Measurements from ENCODE around the gene CTSC. TPM values are rescaled to one million over a fixed set of nuclear protein-coding genes. Genes with fewer than 3 reads are reported as not detected.

Gene CTSC
- total RNA-seq, 2 donors from 2014 or later = 15.5 to 33.6 TPM

DNA sequence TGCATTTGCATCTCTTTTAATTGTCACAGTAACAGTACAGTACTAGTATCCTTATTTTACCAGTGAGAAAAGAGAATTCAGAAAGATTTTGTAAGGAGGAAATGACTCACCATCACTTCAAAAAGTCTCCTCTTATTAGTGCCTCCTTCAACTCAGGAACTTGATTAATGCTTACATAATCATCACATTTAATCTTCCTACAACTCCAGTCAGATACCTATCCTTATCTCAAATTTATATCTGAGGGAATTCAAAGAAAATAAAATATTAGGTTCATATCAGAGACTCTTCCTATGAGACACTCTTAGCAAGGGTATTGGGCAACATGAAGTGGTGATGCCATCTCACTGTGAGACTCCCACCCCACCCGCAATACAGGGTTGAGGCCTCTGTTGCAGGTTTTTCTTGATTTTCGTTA, 26.1 kb upstream of the CTSC start:
- TF ChIP-seq, protein P1, sequence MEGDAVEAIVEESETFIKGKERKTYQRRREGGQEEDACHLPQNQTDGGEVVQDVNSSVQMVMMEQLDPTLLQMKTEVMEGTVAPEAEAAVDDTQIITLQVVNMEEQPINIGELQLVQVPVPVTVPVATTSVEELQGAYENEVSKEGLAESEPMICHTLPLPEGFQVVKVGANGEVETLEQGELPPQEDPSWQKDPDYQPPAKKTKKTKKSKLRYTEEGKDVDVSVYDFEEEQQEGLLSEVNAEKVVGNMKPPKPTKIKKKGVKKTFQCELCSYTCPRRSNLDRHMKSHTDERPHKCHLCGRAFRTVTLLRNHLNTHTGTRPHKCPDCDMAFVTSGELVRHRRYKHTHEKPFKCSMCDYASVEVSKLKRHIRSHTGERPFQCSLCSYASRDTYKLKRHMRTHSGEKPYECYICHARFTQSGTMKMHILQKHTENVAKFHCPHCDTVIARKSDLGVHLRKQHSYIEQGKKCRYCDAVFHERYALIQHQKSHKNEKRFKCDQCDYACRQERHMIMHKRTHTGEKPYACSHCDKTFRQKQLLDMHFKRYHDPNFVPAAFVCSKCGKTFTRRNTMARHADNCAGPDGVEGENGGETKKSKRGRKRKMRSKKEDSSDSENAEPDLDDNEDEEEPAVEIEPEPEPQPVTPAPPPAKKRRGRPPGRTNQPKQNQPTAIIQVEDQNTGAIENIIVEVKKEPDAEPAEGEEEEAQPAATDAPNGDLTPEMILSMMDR (IDR thresholded peaks at IDR 0.05) = no peak
- H3K9me3 ChIP-seq = no peaks in the 10 kb centered on the region
- DNase-seq (ENCODE audit: low spot score) = no peak

DNA sequence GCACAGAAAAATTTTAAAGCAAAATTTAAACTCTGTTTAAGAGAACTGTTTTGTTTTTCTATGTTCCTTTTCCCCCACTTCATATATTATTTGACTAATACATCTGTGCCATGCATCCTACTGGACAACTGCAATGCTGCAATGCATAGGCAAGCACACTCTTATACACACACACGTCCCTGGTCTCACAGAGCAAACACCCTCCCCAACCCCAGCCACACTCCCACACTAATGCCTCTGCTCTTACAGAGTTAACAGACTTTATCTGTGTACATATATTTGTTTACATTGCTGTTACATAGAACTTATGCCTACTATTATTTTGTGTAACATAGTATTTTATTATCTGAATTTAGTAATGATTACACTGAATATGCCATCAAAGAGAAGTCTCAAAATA, 25.5 kb upstream of the CTSC start:
- no peaks in the 10 kb centered on the region for H3K27me3 ChIP-seq
- no peaks in the 10 kb centered on the region for H3K36me3 ChIP-seq
- TF ChIP-seq, protein P1 (IDR thresholded peaks at IDR 0.05) = no peak
- no peak overlapping the region for H3K4me3 ChIP-seq
- H3K4me1 ChIP-seq = no peaks in the 10 kb centered on the region
- no peak overlapping the region for H3K27ac ChIP-seq
- no peaks in the 10 kb centered on the region for H3K9me3 ChIP-seq
- no peak for DNase-seq (ENCODE audit: low spot score)

More for the DNA sequence above, 26.1 kb upstream of the CTSC start:
- no peak overlapping the region for H3K4me3 ChIP-seq
- no peaks in the 10 kb centered on the region for H3K36me3 ChIP-seq
- H3K27me3 ChIP-seq = no peaks in the 10 kb centered on the region
- no peak overlapping the region for H3K27ac ChIP-seq
- no peaks in the 10 kb centered on the region for H3K4me1 ChIP-seq

DNA sequence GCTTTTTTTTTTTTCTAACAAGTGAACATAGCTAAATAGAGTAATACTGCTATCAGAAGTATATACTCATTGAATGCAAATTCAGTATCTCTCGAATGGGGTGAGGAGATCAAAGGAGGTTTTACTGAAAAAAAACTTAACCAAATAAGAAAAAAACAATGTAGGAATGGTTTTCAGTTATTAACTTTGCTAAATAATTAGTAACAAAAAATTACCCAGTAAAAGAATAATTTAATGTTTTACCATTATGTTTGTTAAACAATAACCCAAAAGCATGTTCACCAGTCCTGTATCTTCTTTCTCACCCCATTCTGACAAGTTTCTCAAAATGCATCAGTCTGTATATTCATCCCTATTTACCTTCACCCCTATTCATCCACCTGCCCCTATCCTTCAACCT, 22.6 kb upstream of the CTSC start:
- H3K27ac ChIP-seq = no peak overlapping the region
- no peaks in the 10 kb centered on the region for H3K4me1 ChIP-seq

DNA sequence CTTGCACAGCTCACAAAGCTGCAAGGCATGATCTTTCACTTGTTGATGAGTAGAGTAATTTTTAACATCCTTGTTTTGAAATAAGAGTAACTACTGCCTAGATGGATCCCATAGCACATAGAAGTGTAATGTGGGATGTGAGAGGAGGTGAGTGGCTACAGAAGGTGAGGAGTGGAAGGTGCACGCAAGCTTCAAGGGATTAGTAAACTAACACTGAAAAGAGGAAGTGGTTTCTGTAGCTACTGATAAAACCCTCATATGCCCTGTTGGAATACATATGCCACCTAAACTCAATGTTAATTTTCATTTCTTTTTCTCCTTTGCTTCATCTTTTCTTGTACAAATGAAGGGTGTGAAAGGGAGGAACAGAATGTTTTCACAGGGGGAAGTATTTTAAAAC, 22.0 kb upstream of the CTSC start:
- TF ChIP-seq, protein P1 (IDR thresholded peaks at IDR 0.05) = no peak
- DNase-seq (ENCODE audit: low spot score) = no peak
- H3K27ac ChIP-seq = no peak overlapping the region
- no peaks in the 10 kb centered on the region for H3K9me3 ChIP-seq
- no peaks in the 10 kb centered on the region for H3K36me3 ChIP-seq
- no peak overlapping the region for H3K4me3 ChIP-seq
- H3K4me1 ChIP-seq = no peaks in the 10 kb centered on the region
- no peaks in the 10 kb centered on the region for H3K27me3 ChIP-seq

More for the DNA sequence above, 22.6 kb upstream of the CTSC start:
- H3K4me3 ChIP-seq = no peak overlapping the region
- no peak for DNase-seq (ENCODE audit: low spot score)
- no peaks in the 10 kb centered on the region for H3K9me3 ChIP-seq
- no peaks in the 10 kb centered on the region for H3K27me3 ChIP-seq
- TF ChIP-seq, protein P1 (IDR thresholded peaks at IDR 0.05) = no peak
- H3K36me3 ChIP-seq = no peaks in the 10 kb centered on the region

DNA sequence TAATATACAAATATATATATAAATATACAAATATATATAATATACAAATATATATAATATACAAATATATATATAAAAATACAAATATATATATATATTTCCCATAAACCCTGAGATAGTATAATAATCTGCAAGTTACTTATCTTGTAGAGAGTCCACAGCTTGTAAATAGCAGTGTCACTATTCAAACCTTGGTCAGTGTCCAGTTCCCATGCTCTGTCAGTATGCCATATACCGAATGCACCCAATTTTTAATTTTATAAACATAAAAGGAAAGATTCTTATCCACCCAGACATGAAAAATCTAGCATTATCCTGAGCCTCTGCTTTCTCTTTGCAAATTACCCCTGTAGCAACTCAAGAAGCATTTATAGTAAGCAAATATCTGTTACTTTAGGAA, 21.6 kb upstream of the CTSC start:
- H3K9me3 ChIP-seq = no peaks in the 10 kb centered on the region
- H3K4me3 ChIP-seq = no peak overlapping the region
- no peaks in the 10 kb centered on the region for H3K4me1 ChIP-seq
- no peak overlapping the region for H3K27ac ChIP-seq
- TF ChIP-seq, protein P1 (IDR thresholded peaks at IDR 0.05) = no peak
- no peaks in the 10 kb centered on the region for H3K27me3 ChIP-seq
- no peak for DNase-seq (ENCODE audit: low spot score)
- no peaks in the 10 kb centered on the region for H3K36me3 ChIP-seq

DNA sequence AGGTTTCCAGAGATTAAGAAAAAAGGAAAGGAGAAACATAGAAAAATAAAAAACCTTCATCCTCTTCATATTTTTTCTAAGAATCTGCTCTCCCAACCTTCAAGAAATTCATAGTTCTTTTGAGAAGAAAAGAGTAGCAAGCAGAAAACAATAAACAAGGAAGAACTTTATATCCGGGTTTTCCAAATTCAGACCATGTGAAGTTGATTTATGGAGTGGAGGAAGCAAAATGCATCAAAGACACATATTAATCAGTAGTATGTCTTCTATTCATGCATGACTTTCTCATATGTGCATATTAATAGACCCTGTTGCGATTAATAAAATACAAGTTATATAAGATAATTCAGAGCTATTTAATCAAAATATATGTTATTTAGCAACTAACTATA, 20.5 kb upstream of the CTSC start:
- no peaks in the 10 kb centered on the region for H3K4me1 ChIP-seq
- no peaks in the 10 kb centered on the region for H3K27me3 ChIP-seq
- TF ChIP-seq, protein P1 (IDR thresholded peaks at IDR 0.05) = no peak
- H3K9me3 ChIP-seq = no peaks in the 10 kb centered on the region
- no peaks in the 10 kb centered on the region for H3K36me3 ChIP-seq
- H3K27ac ChIP-seq = no peak overlapping the region
- no peak for DNase-seq (ENCODE audit: low spot score)
- no peak overlapping the region for H3K4me3 ChIP-seq

All from right atrium auricular region (tissue), 2 donors.